KMS-11 (cell line): ENCODE data around the gene ZNF107.
A peak's percentile ranks its signal among the peaks of the same experiment; 100 is the strongest.

Experiments
- H2AFZ ChIP-seq: fragments of 200-600 bp; sonication (generic); 2 replicates; pipeline ENCODE4 v1.6.1; 2016; ENCODE audit warnings: antibody characterized with exemption, mixed run types, low read depth
- H3K27ac ChIP-seq: fragments of 200-600 bp; sonication (generic); 2 replicates; pipeline ENCODE4 v1.6.1; 2016; ENCODE audit warnings: mild to moderate bottlenecking, mixed run types
- H3K27me3 ChIP-seq: fragments of 200-600 bp; sonication (generic); 2 replicates; pipeline ENCODE4 v1.6.1; 2017; ENCODE audit warnings: mild to moderate bottlenecking, low read depth, mixed run types, moderate library complexity; ENCODE audit not compliant: insufficient read depth
- H3K36me3 ChIP-seq: fragments of 200-600 bp; sonication (generic); 2 replicates; pipeline ENCODE4 v1.6.1; 2017; ENCODE audit warnings: mild to moderate bottlenecking, mixed run types; ENCODE audit not compliant: insufficient read depth
- H3K4me1 ChIP-seq: fragments of 200-600 bp; sonication (generic); 2 replicates; pipeline ENCODE4 v1.6.1; 2016; ENCODE audit warnings: mild to moderate bottlenecking, low read depth, mixed run types; ENCODE audit not compliant: poor library complexity, severe bottlenecking
- H3K4me2 ChIP-seq: fragments of 200-600 bp; sonication (generic); 2 replicates; pipeline ENCODE4 v1.7.0; 2016; ENCODE audit warnings: mild to moderate bottlenecking, mixed run types
- H3K4me3 ChIP-seq: fragments of 200-600 bp; sonication (generic); IDR thresholded peaks from 2 replicates; pipeline ENCODE4 v1.6.1; 2017; ENCODE audit warnings: low read depth, low read length, mixed read lengths; ENCODE audit not compliant: insufficient read depth
- H3K79me2 ChIP-seq: fragments of 200-600 bp; sonication (generic); 2 replicates; pipeline ENCODE4 v1.6.1; 2016; ENCODE audit warnings: low read depth, mixed run types; ENCODE audit not compliant: insufficient read depth
- H3K9ac ChIP-seq: fragments of 200-600 bp; sonication (generic); 2 replicates; pipeline ENCODE4 v1.6.1; 2016; ENCODE audit warnings: mild to moderate bottlenecking, mixed run types
- H4K20me1 ChIP-seq: fragments of 200-600 bp; sonication (generic); 2 replicates; pipeline ENCODE4 v1.6.1; 2016; ENCODE audit warnings: mild to moderate bottlenecking, mixed run types; ENCODE audit not compliant: insufficient read depth
- TF ChIP-seq, protein P1 (sequence below): fragments of 200-600 bp; sonication (generic); conservative IDR thresholded peaks from 2 replicates; pipeline ENCODE4 v1.6.1; 2017; ENCODE audit warnings: low read depth, mild to moderate bottlenecking, antibody characterized with exemption, low read length, moderate library complexity, mixed read lengths

ZNF107 gene

DNA sequence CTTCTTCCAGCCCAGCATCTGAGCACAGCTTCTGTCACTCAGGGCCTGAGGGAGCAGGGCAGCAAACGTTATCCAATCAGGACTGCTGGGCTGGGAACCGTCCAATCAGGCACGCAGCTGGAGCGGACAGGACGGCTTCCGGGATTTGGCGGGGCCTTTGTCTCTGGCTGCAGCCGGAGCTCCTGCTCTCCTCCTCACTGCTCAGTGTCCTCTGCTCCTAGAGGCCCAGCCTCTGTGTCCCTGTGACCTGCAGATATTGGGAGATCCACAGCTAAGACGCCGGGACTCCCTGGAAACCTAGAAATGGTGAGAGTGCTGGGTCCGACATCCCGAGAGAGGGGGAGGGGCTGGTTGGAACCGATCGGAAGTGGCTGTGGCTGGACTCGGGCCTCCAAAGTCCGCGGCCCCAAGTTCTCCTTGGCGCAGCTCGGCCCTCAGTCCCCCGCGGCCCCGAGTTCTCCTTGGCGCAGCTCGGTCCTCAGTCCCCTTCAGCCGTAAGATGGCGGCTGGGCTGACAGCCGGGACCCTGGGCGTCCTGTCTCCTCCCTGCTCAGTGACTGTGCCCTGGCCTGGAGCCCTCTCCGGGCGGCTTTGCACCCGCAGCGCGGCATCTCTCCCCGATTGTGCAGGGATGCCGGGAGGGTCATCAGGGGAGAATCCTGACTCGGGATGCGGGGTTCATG, at the start of gene ZNF107:
TSS of gene ZNF107 (plus strand) at position 154 of the 683 bp plus-strand sequence. CDS start at position 304, 150 bp downstream.
- TF ChIP-seq, protein P1, sequence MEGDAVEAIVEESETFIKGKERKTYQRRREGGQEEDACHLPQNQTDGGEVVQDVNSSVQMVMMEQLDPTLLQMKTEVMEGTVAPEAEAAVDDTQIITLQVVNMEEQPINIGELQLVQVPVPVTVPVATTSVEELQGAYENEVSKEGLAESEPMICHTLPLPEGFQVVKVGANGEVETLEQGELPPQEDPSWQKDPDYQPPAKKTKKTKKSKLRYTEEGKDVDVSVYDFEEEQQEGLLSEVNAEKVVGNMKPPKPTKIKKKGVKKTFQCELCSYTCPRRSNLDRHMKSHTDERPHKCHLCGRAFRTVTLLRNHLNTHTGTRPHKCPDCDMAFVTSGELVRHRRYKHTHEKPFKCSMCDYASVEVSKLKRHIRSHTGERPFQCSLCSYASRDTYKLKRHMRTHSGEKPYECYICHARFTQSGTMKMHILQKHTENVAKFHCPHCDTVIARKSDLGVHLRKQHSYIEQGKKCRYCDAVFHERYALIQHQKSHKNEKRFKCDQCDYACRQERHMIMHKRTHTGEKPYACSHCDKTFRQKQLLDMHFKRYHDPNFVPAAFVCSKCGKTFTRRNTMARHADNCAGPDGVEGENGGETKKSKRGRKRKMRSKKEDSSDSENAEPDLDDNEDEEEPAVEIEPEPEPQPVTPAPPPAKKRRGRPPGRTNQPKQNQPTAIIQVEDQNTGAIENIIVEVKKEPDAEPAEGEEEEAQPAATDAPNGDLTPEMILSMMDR: no peak
- peaks cover 9% of the 10 kb centered on the region; the same call in 1 of the 2 replicates for H3K36me3 ChIP-seq
- peaks cover 44% of the 10 kb centered on the region; the same call in 1 of the 2 replicates for H3K79me2 ChIP-seq

DNA sequence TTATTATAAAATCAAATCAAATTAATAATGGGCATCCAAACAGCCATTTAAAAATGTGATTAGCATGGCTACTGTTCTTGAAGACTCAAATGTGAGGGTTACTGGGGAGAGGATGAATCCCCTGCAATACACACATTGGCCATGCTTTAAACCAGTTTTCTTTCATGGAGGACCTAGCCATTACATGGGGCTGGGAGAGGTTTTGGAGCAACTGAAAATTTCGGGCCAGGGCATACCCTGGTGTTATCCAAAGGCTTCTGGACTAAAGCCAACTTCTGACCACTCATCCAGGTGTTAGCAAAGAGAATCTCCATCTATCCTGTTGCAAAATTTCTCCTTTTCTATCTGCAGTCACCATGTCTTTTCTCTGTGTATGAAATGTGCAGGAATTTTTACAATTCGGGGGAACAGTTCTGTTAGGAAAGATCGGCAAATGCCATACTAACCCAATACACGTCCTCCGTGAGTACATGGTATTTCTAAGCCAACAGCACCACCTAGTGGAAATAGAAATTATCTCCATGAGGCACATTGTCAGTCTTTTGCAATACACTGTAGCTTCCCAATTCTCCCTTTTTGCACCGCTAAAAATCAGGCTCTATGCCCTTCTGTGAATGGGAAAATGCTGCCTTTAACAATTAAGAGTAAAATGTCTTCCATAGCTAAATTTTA, 47.0 kb upstream of the ZNF107 start:
- Histone ChIP-seq H3K4me3 (no peak overlapping the region), H3K4me1 (no peaks in the 10 kb centered on the region), H3K36me3 (no peaks in the 10 kb centered on the region), H3K27me3 (no peaks in the 10 kb centered on the region), H3K9ac (no peak overlapping the region), H3K27ac (no peak overlapping the region), H3K4me2 (no peak overlapping the region), H3K79me2 (no peaks in the 10 kb centered on the region), H2AFZ (no peak overlapping the region), H4K20me1 (no peaks in the 10 kb centered on the region)
- TF ChIP-seq, protein P1: peak; percentile 89

More for the DNA sequence above, at the start of gene ZNF107:
- no peaks in the 10 kb centered on the region for H4K20me1 ChIP-seq
- peak within 1 kb of the TSS; percentile 67 for H3K27ac ChIP-seq
- H3K9ac ChIP-seq: peak within 1 kb of the TSS; percentile 86
- H3K4me3 ChIP-seq: peak within 1 kb of the TSS; percentile 41
- H2AFZ ChIP-seq: peak within 1 kb of the TSS; percentile 94
- peak within 1 kb of the TSS; percentile 61 for H3K4me2 ChIP-seq
- H3K27me3 ChIP-seq: no peaks in the 10 kb centered on the region
- peaks cover 13% of the 10 kb centered on the region for H3K4me1 ChIP-seq

DNA sequence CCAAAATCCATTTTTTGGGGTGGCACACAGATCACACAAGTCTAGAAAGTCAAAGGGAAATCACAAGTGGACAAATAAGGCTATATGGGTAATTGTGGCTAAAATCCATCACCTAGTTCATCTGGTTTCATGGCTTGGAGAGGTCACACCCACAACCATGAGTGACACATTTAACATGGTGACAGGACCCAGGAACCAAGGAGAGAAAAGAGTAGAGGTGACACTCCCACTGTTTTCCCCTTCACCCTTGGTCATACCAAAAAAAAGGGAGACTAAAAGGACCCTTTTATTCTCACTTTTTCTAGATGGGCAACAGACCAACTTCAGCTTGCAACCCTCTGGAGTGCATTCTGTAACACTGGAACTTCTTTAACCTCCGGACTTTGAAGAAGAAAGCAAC, 46.2 kb upstream of the ZNF107 start:
- no peaks in the 10 kb centered on the region for H3K27me3 ChIP-seq
- no peak overlapping the region for H3K4me3 ChIP-seq
- H3K4me1 ChIP-seq: no peaks in the 10 kb centered on the region
- TF ChIP-seq, protein P1: no peak
- H3K36me3 ChIP-seq: no peaks in the 10 kb centered on the region
- no peaks in the 10 kb centered on the region for H3K79me2 ChIP-seq
- no peaks in the 10 kb centered on the region for H4K20me1 ChIP-seq
- no peak overlapping the region for H3K4me2 ChIP-seq
- H3K27ac ChIP-seq: no peak overlapping the region
- H2AFZ ChIP-seq: no peak overlapping the region
- no peak overlapping the region for H3K9ac ChIP-seq

DNA sequence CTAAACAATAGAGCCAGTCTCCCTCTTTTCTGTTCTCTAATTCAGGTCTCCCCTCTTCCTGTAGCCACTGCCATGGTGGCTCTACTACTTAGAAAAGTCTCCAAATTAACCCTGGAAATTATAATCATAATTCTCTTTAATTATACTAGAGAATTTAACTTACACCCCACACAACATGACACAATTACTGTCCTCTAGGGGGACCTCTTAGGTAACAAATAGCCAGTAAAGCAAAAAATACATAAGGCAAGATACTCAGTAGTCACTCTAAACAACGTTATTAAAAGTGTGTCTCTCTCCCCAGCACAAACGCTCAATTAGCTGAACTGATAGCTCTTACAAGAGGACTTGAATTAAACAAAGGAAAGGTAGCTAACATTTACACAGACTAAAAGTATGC, 44.3 kb upstream of the ZNF107 start:
- no peaks in the 10 kb centered on the region for H3K36me3 ChIP-seq
- no peaks in the 10 kb centered on the region for H3K79me2 ChIP-seq
- H4K20me1 ChIP-seq: no peaks in the 10 kb centered on the region
- no peaks in the 10 kb centered on the region for H3K27me3 ChIP-seq
- H3K4me1 ChIP-seq: no peaks in the 10 kb centered on the region
- no peak overlapping the region for H3K4me2 ChIP-seq
- TF ChIP-seq, protein P1: no peak; the same call in 1 of the 2 replicates
- no peak overlapping the region for H3K4me3 ChIP-seq
- H3K9ac ChIP-seq: no peak overlapping the region
- H3K27ac ChIP-seq: no peak overlapping the region
- no peak overlapping the region for H2AFZ ChIP-seq
